ENCODE measurements around the gene COPB1.
"Not testable (repeated sequence)": the region's sequence is repeated elsewhere in the genome, so short reads cannot be mapped to it uniquely, and the experiment has no call there.

Gene COPB1, protein sequence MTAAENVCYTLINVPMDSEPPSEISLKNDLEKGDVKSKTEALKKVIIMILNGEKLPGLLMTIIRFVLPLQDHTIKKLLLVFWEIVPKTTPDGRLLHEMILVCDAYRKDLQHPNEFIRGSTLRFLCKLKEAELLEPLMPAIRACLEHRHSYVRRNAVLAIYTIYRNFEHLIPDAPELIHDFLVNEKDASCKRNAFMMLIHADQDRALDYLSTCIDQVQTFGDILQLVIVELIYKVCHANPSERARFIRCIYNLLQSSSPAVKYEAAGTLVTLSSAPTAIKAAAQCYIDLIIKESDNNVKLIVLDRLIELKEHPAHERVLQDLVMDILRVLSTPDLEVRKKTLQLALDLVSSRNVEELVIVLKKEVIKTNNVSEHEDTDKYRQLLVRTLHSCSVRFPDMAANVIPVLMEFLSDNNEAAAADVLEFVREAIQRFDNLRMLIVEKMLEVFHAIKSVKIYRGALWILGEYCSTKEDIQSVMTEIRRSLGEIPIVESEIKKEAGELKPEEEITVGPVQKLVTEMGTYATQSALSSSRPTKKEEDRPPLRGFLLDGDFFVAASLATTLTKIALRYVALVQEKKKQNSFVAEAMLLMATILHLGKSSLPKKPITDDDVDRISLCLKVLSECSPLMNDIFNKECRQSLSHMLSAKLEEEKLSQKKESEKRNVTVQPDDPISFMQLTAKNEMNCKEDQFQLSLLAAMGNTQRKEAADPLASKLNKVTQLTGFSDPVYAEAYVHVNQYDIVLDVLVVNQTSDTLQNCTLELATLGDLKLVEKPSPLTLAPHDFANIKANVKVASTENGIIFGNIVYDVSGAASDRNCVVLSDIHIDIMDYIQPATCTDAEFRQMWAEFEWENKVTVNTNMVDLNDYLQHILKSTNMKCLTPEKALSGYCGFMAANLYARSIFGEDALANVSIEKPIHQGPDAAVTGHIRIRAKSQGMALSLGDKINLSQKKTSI

DNA sequence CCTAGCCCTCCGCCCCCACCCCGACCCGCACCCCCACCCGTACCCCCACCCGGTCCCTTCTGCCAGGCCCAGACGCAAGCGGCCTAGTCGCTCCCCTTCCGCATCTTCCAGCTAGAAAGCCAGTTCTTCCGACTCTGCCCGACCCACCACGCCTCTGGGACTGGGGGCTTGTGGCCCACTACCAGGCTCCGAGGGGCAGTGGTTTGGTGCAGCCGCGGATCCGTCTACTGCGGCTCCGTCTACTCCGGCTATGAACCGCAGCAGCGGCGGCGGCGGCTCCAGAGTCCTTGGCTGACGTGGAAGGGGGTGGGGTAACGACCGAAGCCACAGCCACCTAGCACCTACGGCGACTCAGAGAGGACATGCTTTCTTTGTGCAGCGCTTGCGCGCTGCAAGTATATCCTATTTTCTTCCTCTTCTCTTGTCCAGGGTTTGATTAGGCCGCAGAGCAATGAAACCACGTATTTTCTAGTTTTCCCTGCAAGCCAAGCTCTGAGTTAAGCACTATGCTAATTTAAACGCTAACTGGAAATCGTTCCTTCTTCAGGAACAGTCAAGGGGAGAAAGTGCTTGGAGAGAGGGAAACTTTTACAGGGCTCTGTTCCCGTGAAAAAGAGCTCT, at the start of gene COPB1:
TSS of gene COPB1 (minus strand) at position 252 of the 621 bp plus-strand sequence. CDS start 883 bp downstream, outside the sequence.
- peak; percentile 80 for DNase-seq (ENCODE audit: low read depth)

DNA sequence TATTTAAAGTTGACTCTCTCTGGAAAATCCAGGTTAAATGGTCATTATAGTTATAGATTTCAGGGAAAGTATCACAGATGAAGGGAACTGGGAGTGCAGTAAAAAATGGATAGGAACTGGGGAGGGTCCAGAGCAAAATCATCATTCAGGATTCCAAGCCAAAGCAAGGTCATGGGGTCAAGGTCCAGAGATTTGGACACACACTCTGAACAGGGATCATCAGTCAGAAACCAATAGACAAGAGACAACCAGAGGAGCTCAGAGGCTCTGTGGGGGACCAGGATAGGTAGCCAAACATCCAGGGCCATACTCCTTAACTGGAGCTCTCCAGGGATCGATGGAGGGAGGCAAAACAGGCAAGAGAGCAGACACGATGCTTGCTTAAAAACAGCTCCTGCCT, 47.8 kb upstream of the COPB1 start:
- DNase-seq (ENCODE audit: low read depth): no peak

DNA sequence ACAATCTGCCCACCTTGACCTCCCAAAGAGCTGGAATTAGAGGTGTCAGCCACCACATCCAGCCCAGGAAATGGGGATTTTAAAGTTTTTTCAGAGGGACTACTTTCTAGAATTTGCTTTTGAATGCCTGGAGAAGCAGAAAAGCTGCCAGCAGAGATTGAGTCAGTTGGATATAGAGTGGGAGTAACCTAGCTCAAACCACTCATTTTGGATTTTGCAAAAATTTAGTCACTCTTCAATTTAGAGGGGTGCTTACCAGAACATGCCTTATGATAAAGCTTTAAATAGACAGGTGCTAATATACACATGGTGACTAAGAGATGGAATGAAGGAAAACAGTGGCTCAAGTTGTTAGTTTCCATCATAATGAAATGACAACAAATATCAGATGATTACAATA, 47.1 kb upstream of the COPB1 start:
- DNase-seq (ENCODE audit: low read depth): no peak

DNA sequence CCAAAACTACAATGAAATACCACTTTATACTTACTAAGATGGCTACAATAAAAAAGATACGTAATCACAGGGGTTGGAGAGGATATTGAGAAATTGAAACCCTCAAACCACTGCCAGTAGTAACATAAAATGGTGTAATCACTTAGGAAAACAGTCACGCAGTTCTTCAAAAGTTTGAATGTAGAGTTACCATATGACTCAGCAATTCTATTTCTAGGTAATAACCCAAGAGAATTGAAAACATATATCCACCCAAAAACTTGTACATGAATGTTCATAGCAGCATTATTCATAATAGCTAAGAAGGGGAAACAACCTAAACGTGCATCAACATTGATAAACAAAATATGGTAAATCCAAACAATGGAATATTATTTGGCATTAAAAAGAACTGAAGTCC, 45.0 kb upstream of the COPB1 start:
- DNase-seq (ENCODE audit: low read depth): no peak

DNA sequence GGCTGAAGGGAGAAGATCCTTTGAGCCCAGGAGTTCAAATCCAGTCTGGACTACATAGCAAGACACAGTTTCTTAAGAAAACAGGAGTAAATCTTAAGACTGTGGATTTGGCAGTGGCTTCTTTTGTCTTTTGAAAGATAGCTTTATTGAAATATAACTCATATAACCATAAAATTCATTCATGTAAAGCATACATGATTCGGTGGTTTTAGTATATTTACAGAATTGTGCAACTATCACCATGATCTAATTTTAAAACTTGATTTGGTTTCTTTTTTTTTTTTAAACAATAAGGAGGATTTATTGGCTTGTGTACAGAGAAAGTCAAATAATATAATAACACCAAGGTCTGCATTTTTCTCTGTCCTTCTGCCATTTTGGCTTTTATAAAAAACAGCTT, 43.6 kb upstream of the COPB1 start:
- no peak for DNase-seq (ENCODE audit: low read depth)

DNA sequence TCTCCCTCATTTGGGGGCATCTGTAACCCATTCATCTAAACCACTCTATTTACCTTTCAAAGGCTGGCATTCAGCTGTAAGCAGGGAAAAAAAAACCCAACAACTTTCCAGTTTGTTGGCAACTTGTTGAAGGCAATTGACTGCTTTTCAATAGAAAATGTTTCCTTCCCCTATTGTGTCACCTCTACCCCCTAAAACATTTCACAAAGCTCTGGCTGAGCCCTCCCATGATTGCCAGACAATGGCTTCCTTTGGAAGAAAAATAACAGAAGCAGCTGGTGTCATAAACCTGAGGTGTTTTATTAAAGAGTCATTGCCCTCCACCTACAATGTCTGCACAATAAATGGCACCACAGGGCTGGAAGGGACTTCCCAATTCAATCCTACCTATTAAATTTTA, 42.7 kb upstream of the COPB1 start:
- DNase-seq (ENCODE audit: low read depth): no peak

DNA sequence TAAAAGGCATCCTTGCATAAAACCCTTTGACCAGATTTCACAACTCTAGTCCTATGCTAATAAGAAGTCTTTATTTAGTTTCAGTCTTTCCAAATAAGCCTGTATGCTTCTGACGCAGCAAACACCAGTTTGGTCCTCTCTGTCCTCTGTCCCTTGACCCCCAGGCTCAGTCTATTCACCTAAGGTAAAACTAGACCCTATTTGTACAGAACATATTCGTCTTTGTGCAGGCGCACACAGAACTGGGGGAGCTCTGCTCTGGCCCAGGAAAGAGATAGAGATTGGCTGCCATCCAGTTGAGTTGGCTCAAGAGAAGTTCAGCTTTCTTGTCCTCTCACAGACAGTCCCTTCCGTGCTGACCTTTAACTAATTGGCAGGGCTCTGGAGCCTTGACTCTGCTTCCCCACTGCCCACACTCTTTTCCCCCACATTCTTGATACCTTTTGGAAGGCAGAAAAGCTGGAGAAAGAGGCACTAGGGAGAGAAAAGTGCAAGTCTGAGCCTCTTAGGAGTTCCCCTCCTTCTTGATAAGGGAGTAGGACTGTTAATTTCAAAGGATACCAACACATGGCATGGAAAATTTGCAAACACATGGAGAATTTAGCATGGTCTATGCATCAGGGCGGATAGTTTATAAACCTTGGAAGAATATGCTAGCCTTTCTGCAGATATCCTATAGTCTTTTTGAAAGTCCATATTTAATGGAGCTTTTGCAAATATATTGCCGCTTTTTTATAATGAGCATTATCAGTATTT, 41.8 kb upstream of the COPB1 start:
- no peak for DNase-seq (ENCODE audit: low read depth)

DNA sequence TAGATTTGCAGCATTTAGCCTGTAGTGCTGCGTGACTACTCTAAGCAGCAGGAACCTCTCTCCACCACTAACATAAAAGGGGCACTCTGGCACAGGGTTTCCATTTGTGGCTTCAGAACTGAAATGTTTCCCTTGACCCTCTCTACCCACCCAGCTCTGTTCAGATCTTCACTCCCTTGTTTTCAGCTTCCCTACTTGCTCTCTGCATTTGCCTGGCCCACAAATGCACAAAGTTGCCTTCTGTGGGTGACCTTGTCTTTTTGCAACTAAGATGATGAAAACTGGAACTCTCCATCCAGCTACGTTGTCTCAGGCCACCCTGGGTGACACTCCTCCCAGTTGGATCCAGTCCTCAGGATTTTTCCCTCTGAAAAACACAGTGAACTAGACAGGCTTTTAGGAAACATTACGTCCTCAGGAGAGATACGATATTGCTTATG, 40.4 kb upstream of the COPB1 start:
- no peak for DNase-seq (ENCODE audit: low read depth)

DNA sequence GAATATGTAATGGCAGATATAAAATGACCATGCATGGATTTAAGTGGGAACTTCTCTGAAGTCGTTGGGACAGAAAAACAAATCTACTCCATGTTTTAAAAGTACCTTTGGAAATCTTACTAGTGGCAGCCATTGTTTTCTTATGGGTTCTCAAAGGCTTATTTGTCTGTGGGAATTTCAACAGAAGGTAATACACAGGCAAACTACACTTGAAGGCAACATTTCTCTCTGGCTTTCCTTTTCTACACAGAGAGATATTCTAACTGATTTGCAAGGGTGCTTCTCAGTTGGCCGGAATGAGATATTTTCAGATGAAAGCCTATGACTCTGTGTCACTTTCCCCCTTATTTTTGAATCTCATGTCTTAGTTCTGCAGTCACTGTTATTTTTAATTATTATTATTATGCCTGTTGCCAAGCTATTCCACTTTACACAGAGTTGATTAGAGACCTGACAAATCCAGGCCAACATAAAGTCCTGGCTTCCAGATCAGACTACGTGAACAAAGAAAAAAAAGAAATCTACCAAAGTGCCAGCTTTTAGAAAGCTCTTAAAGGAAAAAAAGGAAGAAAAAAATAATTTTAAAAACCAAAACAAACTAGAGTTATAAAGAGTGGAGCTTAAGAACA, 39.4 kb upstream of the COPB1 start:
- no peak for DNase-seq (ENCODE audit: low read depth)

DNA sequence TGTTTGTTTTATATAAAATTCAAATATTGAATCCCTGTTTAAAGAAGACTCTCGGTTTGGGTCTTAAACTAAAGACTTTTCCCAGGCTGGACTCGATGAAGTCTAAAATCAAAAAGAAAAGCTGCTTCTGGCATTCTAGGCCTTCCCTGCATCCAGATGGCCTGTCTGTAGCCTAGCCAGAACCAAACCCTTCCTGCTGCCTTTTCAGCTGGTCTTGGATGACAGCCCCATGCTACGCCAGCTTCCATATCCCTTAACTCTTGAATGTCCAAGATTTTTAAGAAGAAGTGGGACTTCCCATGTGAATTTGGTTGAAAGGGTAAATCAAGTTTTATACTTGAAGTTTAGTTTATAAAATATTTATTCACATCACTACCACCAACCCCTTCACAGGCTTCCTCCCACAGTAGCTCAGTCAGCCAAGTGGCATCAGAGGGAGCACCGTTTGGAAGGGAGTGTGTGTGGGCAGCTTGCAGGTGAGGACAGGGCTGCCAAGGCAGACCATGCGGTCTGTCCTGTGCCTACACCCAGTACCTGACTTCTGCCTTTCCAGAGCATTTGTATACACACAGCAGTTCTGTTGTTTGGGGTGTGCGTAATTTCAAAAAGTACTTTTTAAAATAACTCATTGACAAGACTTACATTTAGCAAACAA, 38.8 kb upstream of the COPB1 start:
- DNase-seq (ENCODE audit: low read depth): no peak

DNA sequence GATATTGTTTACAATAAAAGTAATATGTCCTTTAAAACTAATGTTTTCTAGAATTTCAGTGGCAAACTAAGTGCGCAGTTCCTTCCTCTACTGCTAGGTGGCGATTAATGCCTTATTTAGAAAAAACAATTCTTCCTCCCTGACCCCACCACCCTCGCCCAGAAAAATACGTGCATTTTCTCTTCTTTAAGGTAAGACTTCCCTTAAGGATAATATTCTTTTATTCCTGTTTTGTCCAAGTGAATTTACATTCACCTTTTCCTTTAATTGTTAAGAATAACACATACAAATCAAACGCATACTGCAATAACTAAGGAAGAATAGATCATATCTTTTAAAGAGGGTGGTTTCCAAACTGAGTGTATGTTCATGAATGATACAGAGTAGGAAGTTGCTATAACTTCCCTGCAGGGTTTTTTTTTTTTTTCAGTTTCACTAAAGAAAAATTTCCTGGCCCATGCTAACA, 37.6 kb upstream of the COPB1 start:
- no peak for DNase-seq (ENCODE audit: low read depth)

DNA sequence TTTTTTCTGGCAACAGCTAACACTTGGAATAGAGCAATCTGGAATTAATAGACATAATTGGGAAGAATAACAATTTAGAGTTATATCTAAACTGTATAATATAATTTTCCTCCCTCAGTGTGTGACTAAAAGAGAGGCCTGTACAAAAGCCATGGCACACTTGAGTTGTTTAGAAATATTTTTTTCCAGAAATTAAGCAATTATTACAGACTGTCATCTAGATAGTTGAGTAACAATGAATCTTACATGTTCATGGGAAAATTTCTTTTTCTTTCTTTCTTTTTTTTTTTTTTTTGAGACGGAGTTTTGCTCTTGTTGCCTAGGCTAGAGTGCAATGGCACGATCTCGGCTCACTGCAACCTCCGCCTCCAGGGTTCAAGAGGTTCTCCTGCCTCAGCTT, 35.6 kb upstream of the COPB1 start:
- not testable (repeated sequence) for DNase-seq (ENCODE audit: low read depth)

DNA sequence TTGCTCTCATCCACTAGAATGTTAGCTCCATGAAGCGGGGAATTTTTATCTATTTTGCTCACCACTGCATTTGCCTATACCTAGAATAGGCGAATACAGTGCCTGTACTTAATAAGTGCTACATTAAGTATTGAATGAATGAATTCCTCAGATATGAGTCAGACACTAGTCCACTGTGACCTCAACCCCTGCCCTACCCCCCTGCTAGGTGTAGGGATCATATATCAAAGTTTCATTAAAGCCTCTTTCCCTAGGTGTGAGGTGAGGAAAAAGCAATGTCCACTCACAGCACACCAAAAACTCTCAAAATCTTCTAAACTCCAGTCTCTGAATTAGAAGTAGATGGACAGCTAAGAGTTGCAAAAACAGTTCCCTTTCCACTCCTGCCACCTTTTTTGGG, 30.3 kb upstream of the COPB1 start:
- DNase-seq (ENCODE audit: low read depth): no peak

DNA sequence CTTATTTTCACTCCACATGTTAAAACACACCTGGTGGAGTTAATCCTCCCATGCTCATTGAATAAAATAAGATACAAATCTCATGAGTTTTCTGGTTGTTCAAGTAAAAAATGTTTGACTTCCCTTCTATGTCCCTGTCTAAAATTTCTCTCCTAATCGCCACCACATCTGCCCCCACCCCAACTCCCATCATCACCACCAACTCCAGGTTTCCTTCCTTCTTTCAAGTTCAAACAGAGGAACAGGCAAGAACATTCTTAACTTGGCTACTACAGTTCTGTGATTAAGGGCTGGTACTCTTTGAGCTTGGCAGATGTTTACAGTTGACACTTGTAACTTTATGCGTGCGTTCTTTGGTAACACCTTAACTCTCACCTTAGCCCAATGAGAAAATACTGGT, 29.7 kb upstream of the COPB1 start:
- no peak for DNase-seq (ENCODE audit: low read depth)

DNA sequence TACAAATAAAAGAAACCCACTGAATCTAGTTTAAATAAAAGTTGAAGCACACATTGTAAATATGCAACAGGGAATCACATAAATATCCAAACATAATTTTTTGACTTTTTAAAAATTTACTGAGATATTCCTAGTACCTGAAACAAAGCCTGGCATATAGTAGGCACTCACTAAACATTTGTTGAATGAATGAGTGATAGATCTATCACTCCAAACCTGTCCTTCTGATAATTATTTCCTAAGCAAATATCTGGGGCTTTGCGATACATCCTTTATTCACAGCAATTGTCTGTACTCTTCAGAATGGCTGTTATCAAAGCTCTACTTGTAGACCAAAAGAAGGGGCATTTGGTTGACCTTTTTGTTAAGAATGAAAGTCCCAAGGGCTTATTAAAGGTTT, 23.2 kb upstream of the COPB1 start:
- no peak for DNase-seq (ENCODE audit: low read depth)

DNA sequence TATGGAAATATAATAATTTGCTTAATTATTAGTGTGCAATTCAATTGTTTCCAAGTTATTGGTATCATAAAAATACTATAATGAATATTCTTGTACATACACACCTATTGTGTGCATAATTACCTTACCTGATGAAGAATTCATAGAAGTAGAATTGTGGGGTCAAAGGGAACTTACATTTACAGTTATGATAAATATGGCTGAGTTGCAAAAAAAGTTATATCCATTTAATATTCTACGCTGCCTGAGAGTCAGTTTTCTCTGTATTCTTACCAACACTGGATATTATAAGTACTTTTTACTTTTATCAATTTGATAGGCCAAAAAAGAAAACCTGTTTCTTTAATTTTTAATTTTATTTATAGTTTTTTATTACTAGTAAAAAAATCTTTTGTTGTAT, 22.6 kb upstream of the COPB1 start:
- DNase-seq (ENCODE audit: low read depth): no peak

DNA sequence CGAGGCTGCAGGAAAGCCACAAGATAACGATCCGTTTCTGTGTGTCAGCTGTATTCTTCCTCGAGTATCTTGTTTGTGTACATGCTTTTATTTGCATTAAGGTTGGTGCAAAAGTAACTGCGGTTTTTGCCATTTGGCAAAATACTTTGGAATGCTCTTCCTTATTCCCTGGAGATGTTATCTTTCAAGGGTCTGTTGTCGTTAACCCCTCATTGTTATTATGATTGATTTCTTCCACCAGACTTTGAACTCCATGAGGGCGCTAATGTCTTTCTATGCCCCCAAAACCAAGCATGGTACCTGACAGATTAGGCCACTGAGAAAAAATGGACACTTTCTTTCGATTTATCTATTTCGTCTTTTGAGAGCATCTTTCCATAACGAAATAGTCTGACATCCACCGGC, 21.1 kb upstream of the COPB1 start:
- no peak for DNase-seq (ENCODE audit: low read depth)

DNA sequence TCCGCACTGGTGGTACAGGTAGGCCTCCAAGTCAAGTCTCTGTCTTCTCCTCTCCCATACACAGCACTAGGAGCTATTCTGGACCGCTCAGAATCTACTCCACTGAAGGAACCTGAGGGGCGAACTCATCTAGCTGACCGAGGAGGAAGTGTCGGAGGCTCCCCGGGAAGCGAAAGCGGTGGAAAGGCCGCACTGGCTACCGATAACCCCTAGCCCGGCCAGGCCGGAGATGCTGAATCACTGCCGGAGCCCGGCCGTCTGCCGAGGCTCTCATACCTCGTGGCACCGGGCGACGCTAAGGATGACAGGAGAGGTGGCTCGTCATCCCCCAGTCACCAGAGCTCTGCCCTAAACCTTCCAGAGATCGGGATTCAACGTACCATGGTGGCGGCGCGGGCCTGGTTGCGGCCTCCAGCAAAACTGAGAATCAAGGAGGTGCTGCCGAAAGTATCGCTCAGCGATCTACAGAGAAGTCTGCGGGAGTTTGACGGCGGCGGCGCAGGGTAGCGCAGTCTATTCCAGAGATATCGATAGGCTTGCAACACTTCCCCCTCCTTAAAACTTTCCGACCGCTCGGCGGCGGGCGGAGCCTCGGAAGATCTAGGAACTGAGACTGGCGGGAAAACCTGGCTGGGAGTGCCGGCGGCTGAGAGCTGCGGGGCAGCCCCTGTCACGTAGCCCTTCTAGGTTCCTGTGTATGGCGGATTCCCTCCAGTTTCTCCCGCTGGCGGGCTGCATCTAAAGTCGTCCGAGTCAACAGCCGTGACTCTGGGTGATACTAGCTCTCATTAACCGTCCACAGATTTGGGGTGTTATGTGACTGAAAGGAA, 20.5 kb upstream of the COPB1 start, which contains the start of gene PSMA1:
TSS of gene PSMA1 (minus strand) at position 470 of the 830 bp plus-strand sequence. CDS start at position 383, 87 bp downstream.
- peak; percentile 81 for DNase-seq (ENCODE audit: low read depth)

DNA sequence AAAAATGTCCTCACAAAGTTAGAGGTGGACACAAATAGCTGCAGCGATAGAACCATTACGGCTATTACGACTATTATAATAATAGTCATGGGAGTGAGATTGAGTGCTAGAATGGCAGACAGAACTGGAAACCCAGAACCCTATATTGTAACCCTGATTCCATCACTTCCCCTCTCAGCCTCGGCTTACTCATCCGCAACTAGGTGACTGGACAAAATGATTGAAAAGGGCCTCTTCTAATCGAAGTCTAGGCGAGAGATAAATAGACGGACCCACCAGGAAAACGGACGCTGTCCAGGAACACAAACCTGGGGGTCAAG, 19.9 kb upstream of the COPB1 start:
- no peak for DNase-seq (ENCODE audit: low read depth)

DNA sequence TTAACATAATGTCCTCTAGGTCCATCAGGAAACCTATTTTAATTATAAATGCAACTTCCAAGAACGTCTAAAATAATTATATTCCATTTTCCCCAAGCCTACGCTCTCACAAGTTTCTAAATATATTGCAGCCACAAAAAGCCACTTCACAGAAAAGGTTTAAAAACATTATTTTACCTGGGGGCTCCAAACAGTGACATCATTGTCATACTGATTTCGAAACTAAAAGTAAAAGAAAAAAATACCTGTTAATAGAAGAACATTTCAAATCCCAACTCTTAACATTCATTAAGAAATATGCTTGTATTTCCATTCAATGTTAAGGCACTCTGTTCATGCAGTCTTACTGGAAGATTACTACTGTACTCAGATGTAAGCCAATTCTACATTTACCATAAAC, 19.2 kb upstream of the COPB1 start:
- no peak for DNase-seq (ENCODE audit: low read depth)

All from activated T-helper 1 cell treated with Interleukin-2 at 50 U/mL for 16 hours (primary cell).